ENCODE data around the gene CEP295NL.

Gene CEP295NL

GRCh38 chr17:78899361-78900260, 3.4 kb downstream of the CEP295NL start:
- no peak overlapping the region for H3K4me3 ChIP-seq (ENCODE audit: low read depth, low read length)
- no peak for TF ChIP-seq CTCF (IDR thresholded peaks at IDR 0.05; ENCODE audit: low read depth, low read length)
- DNase-seq (ENCODE audit: low read depth, low spot score) = no peak
- in situ Hi-C loops (cut with HindIII; ENCODE audit: low sequenced_read_pairs) = no loop called here

GRCh38 chr17:78898947-78899346, 4.1 kb downstream of the CEP295NL start:
- no peak overlapping the region for H3K4me3 ChIP-seq (ENCODE audit: low read depth, low read length)
- in situ Hi-C loops (cut with HindIII; ENCODE audit: low sequenced_read_pairs) = no loop called here
- TF ChIP-seq CTCF (IDR thresholded peaks at IDR 0.05; ENCODE audit: low read depth, low read length) = no peak
- no peak for DNase-seq (ENCODE audit: low read depth, low spot score)

GRCh38 chr17:78898075-78898836, 4.7 kb downstream of the CEP295NL start:
- DNase-seq (ENCODE audit: low read depth, low spot score) = no peak
- H3K4me3 ChIP-seq (ENCODE audit: low read depth, low read length) = no peak overlapping the region
- in situ Hi-C loops (cut with HindIII; ENCODE audit: low sequenced_read_pairs) = no loop called here
- TF ChIP-seq CTCF (IDR thresholded peaks at IDR 0.05; ENCODE audit: low read depth, low read length) = no peak

- no peak for DNase-seq (ENCODE audit: low read depth, low spot score)
- in situ Hi-C loops (cut with HindIII; ENCODE audit: low sequenced_read_pairs) = no loop called here
- no peak for TF ChIP-seq CTCF (IDR thresholded peaks at IDR 0.05; ENCODE audit: low read depth, low read length)
- no peak overlapping the region for H3K4me3 ChIP-seq (ENCODE audit: low read depth, low read length)
Observed at GRCh38 chr17:78897664-78898047, 5.3 kb downstream of the CEP295NL start.

GRCh38 chr17:78896834-78897663, 6.0 kb downstream of the CEP295NL start:
- H3K4me3 ChIP-seq (ENCODE audit: low read depth, low read length) = no peak overlapping the region
- TF ChIP-seq CTCF (IDR thresholded peaks at IDR 0.05; ENCODE audit: low read depth, low read length) = no peak
- DNase-seq (ENCODE audit: low read depth, low spot score) = no peak
- in situ Hi-C loops (cut with HindIII; ENCODE audit: low sequenced_read_pairs) = no loop called here

Data from astrocyte of the spinal cord (primary cell).